8988T (cell line): ENCODE data around the gene TBX2.
"Not testable (repeated sequence)": the region's sequence is repeated elsewhere in the genome, so short reads cannot be mapped to it uniquely, and the experiment has no call there.

Source experiments
- DNase-seq: peaks from one replicate; pipeline ENCODE4 v3.0.0; 2011

The TBX2 gene

DNA sequence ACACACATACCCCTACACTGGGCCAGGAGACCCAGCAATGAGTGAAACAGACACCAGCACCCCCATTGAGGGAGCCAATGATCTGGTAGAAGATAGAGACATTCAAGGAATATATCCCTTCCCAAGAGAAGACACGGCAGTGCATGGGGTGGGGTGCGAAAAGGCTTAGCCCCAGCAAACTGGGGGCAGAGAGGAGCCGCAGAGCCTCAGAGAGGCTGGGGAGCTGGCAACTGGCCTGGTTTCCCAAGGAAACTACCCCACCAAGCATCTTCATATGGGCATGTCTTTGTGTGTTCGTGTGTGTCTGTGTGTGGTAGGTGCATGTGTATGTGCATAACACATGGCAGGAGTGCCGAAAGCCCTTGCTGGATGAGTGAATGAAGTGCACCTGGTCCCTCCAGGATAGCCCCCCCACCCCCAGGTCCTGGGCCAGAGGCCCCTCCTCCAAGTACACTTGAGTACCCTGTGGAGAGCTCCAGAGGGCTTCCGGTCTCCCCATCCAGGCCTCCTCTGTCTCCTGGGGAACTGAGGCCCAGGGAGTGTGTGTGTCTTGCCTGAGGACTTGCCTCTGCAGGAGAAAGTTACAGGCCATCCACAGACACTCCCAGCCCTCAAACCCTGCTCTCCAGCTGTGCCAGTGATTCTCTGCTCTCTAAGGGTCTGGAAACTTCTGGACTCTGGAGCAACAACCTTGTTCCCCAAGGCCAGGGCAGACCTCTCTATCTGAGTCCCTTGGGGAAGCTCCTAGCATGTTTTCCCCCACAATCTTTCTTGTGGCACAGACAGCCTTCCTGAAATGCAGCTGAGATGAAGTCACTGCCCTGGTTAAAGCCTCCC is 15.9 kb downstream of the TBX2 start:
- no peak for DNase-seq

DNA sequence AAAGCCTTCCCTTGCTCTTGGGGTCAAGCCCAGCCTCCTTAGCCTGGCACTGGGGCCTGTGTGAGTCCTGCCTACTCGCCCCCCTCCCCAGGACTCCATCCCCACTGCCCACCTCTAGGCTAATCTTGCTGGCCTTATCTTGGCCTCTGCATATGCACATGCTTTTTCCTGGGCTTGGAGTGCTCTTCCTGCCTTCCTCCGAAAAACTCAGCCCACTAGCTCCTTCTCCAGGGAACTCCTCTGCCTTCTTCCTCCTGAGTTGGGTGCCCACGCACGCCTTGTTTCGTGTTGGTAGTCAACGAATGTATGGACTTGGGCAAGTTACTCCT is 16.5 kb downstream of the TBX2 start:
- DNase-seq, result no peak

GRCh38 chr17:61416540-61417363 is 17.1 kb downstream of the TBX2 start:
- peak; percentile 83 for DNase-seq

DNA sequence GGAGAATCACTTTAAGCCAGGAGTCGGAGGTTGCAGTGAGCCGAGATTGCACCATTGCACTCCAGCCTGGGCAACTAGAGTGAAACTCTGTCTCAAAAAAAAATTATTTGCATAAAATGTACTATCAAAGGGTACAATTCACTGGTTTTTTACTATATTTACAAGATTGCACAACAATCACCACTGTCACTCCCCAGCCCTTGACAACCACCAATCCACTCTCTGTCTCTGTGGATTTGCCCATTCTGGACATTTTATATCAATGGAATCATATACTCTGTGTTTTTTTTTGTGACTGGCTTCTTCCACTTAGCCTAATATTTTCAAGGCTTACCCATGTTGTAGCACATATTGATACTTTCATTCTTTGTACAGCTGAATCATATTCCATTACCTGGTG is 18.8 kb downstream of the TBX2 start:
- DNase-seq, result no peak

DNA sequence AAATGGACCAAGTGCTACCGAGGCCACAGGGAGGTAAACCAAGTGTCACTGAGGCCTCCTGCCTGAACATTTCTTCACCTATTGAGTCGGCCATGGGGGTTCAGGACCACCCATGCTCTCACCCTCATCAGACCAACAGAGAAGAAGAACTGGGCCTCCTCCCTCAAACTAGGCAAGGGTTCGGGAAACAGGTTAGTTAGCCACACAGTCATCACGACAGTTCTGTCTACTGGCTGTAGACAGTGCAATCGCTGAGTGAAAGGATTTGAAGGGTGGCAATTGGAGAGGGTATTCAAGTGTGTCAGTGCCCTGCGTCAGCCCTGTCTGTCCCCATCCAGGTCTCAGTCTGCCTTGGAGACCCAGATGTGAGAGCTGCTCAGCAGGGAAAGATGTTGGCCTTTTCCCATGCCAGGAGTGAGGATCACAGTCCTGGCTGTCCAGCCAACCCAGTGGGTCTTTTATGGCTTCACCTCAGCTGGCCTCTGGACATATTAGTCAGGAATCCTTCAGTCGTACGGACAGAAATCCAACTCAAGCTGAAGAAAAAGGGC is 19.9 kb downstream of the TBX2 start:
- DNase-seq, result no peak

DNA sequence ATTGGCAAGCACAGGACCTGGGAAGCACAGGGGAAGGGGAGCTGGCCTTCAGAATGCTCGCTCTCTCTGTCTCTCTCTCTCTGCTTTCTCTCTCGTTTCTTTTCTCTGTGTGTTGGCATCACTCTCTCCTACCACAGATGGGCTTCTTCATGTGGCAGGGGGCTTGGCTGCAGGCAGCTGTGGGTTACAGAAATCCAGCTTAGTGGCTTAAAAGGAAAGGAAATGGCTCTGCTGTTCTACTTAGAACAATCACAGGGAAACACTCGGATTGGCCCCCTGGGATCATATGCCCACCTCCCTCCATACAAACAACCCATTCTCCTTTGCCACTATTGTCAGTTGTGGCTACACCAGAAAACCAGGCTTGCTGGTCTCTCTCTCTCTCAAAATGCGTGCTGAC is 20.4 kb downstream of the TBX2 start:
- no peak for DNase-seq

- DNase-seq, result no peak
Observed at GRCh38 chr17:61420745-61421398, 21.2 kb downstream of the TBX2 start.

GRCh38 chr17:61421460-61421859 is 21.8 kb downstream of the TBX2 start:
- DNase-seq, result no peak

DNA sequence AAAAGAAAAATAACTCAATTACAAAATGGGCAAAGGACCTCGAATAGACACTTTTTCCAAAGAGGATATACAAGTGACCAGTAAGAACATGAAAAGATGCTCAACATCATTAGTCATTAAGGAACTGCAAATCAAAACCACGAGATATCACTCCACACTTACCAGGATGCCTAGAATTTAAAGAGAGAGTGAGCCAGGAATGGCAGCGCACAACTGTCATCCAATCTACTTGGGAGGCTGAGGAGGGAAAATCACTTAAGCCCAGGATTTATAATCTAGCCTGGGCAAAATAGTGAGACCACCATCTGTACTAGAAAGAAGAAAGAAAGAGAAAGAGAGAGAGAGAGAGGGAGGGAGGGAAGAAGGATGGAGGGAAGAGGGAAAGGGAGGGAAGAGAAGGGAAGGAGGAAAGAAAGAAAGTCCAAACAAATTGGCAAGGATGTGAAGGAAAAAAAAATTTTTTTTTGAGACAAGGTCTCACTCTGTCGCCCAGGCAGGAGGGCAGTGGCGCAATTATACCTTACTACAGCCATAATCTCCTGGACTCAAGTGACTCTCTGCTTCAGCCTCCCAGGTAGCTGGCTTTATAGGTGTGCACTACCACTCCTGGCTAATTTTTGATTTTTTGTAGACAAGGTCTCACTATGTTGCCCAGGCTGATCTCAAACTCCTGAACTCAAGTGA is 22.6 kb downstream of the TBX2 start:
- no peak for DNase-seq

GRCh38 chr17:61422869-61423268 is 23.2 kb downstream of the TBX2 start:
- DNase-seq, result no peak

DNA sequence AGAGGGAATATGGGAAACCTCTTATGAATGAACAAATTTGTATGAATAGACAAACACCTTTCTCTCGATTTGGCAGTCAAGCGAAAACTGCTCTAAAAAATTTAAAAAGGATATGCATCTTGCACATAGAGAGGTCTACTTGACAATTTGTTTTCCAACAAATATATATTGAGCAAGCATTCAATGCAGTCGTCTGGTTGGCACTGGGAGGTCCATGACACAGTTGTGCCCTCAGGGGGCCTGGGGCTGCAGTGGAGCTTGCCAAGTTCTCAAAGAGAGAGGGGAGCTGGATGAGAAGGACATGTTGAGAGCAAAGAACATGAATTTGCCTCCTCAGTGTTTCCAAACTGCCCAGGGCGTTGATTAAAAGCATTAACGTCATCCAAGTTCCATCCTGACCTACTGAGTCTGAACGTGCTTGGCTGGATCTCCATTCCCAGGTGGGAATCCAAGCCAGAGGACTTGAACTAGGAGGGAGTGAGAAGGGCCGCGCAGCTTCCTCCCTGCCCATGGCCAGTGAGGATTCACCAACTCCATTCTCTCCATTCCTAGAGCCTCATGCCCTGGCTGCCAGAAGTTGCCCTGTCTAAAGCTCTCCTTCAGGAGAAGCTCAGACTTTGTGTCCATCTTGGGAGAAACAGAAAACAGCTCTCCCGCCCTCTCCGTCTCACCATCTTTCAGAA is 24.5 kb downstream of the TBX2 start:
- DNase-seq, result no peak

- no peak for DNase-seq
Observed at GRCh38 chr17:61425682-61426481, 26.2 kb downstream of the TBX2 start.

DNA sequence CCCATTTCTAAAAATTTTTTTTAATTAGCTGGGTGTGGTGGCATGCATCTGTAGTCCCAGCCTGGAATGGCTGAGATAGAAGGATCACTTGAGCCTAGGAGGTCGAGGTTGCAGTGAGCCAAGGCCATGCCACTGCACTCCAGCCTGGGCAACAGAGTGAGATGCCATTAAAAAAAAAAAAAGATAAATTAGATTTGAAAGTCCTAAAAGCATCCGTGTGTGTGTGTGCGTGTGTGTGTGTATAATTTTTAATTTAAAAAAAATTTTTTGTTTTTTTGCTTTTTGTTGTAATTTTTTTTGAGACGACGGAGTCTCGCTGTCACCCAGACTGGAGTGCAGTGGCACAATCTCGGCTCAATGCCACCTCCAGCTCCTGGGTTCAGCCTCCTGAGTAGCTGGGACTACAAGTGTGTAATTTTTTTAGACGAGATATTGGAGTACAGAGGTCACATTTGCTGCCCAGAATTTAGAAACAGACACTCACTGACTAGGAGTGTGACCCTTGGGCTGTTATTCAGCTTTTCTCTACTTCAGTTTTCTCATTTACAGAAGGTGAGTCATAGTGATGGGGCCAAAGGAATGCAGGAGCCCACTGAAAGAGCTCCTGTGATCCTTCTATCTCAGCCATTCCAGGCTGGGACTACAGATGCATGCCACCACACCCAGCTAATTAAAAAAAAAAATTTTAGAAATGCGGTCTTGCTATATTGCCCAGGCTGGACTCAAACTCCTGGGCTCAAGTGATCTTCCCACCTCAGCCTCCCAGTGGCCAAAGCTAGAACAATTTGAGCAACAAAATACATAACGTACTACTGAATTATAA is 27.1 kb downstream of the TBX2 start:
- DNase-seq, result no peak

DNA sequence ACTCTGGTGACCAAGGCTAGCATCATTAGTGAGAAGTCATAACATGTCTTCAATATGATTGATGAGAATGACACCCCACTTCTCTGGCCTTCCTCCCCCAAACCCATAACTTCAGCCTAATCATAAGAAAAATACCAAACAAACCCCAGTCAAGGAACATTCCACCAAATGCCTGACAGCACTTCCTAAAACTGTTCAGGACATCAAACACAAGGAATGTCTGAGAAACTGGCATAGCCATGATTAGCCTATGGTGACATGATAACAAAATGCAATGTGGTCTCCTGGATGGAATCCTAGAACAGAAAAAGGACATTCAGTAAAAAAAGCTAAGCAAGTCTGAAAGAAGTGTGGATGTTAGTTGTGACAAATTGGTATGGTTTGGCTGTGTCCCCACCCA is 27.9 kb downstream of the TBX2 start:
- no peak for DNase-seq

DNA sequence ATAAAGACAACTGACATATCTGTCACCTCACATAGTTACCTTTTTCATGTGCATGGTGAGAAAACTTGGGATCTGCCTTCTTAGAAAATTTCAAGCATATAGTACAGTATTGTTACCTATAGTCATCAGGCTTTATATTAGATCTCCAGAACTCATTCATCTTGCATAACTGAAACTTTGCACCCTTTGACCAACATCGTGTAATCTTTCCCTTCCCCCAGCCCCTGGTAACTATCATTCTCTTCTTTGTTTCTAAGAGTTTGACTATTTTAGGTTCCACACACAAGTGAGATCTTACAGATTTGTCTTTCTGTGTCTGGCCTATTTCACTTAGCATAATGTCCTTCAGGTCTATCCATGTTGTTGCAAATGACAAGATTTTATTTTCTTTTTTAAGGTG is 29.6 kb downstream of the TBX2 start:
- no peak for DNase-seq

GRCh38 chr17:61429831-61430230 is 30.2 kb downstream of the TBX2 start:
- DNase-seq, result not testable (repeated sequence)

DNA sequence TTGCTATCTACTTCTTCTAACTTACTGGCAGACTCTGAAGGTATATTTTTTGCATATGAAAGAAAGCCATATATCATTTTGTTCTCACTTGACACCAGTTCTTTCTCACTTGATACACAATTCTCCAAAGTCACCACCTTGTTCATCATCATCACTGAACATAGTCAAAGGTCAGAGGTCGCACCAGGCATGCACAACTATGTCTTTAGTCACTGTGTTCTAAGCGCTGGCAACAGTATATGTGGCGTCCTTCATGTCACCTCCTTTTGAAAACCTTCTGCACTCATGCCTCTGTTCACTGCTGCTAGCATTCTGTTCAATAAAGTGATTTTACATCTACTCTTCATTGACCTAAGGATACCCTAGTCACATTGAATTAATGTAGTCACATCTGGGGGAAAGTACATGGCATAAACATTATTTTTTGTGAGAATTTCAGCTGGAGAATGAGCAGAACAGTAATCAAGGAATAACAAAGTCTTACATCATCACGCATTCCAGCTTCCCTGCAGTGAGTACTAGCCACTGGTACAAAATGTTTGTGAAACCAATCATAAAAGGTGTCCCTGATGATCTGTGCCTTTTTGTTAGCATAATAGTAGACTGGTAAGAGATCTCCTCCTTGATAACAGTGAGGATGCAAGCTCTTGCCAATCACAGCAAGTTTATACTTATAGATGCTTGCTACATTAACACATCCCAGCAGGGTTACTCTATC is 32.1 kb downstream of the TBX2 start:
- DNase-seq, result no peak

DNA sequence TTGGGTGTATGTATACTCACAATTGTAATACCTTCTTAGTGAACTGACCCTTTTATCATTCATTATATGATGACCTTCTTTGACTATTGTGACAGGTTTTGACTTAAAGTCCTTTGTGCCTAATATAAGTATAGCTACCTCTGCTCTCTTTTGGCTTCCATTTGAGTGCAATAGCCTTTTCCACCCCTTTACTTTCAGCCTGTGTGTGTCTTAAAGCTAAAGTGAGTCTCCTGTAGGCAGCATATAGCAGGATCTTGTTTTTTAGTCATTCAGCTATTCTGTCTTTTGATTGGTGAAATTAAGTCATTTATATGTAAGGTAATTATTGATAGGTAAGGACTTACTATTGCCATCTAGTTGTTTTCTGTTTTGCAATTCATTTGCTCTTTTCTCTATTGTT is 36.6 kb downstream of the TBX2 start:
- no peak for DNase-seq

- DNase-seq, result no peak
Observed at GRCh38 chr17:61436995-61437704, 37.5 kb downstream of the TBX2 start.
